Breast epithelium (tissue), 3 donors: ENCODE data around the gene GNAL.

Source experiments
- POLR2A ChIP-seq: fragments of 450-650 bp; IDR thresholded peaks from one replicate; pipeline ENCODE4 v1.6.1; 2016; ENCODE audit warnings: antibody characterized with exemption, mild to moderate bottlenecking, moderate library complexity
- TF ChIP-seq, protein P1 (sequence below), 3 donors: fragments of 450-650 bp; IDR thresholded peaks; one replicate each; pipeline ENCODE4 v1.5.1; 2016 to 2017; ENCODE audit warnings: antibody characterized with exemption in 3 of 3, mild to moderate bottlenecking in 3 of 3, moderate library complexity in 3 of 3

DNA sequence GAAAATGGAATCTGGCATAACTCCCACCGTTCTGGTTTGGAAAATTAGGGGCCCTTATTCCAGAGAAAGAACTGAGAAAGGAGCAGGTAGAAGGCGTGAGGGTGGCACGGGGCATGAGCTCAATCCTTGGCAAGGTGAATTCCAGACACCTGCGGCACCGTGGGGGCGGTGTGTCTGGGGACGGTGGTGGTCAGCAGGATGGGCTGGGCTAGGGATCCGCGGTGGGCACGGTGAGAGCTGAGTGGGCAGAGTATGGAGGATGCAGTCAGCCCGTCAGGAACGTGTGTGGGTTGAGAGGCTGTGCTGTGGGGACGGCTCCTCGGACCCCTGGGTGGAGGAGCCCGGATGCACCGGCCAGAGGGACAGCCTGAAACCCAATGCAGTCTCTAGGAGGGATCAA lies 61.1 kb downstream of the GNAL start:
- TF ChIP-seq, protein P1, sequence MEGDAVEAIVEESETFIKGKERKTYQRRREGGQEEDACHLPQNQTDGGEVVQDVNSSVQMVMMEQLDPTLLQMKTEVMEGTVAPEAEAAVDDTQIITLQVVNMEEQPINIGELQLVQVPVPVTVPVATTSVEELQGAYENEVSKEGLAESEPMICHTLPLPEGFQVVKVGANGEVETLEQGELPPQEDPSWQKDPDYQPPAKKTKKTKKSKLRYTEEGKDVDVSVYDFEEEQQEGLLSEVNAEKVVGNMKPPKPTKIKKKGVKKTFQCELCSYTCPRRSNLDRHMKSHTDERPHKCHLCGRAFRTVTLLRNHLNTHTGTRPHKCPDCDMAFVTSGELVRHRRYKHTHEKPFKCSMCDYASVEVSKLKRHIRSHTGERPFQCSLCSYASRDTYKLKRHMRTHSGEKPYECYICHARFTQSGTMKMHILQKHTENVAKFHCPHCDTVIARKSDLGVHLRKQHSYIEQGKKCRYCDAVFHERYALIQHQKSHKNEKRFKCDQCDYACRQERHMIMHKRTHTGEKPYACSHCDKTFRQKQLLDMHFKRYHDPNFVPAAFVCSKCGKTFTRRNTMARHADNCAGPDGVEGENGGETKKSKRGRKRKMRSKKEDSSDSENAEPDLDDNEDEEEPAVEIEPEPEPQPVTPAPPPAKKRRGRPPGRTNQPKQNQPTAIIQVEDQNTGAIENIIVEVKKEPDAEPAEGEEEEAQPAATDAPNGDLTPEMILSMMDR (IDR thresholded peaks at IDR 0.05) = no peak
- no peak for TF ChIP-seq POLR2A
